Stimulated activated naive CD4-positive, alpha-beta T cell treated with Interleukin-2 at 50 U/mL for 16 hours (primary cell): Measurements from ENCODE around the gene CCR5AS.

Experiments used
- DNase-seq: peaks from one replicate; lab custom pipeline; 2025; lab: John Stamatoyannopoulos, UW

Gene CCR5AS

GRCh38 chr3:46378426-46378942 is 28.4 kb downstream of the CCR5AS start:
- DNase-seq, result peak; percentile 57

DNA sequence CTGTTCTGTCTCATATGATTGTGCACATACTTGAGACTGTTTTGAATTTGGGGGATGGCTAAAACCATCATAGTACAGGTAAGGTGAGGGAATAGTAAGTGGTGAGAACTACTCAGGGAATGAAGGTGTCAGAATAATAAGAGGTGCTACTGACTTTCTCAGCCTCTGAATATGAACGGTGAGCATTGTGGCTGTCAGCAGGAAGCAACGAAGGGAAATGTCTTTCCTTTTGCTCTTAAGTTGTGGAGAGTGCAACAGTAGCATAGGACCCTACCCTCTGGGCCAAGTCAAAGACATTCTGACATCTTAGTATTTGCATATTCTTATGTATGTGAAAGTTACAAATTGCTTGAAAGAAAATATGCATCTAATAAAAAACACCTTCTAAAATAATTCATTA is 31.1 kb downstream of the CCR5AS start:
- DNase-seq, result no peak

- no peak for DNase-seq
Observed at GRCh38 chr3:46375218-46375617, 31.6 kb downstream of the CCR5AS start.

DNA sequence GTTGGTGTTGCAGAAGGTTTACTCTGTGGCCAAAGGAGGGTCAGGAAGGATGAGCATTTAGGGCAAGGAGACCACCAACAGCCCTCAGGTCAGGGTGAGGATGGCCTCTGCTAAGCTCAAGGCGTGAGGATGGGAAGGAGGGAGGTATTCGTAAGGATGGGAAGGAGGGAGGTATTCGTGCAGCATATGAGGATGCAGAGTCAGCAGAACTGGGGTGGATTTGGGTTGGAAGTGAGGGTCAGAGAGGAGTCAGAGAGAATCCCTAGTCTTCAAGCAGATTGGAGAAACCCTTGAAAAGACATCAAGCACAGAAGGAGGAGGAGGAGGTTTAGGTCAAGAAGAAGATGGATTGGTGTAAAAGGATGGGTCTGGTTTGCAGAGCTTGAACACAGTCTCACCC is 32.1 kb downstream of the CCR5AS start:
- no peak for DNase-seq

- DNase-seq, result peak; percentile 14
Observed at GRCh38 chr3:46372492-46373359, 34.1 kb downstream of the CCR5AS start.

- no peak for DNase-seq
Observed at GRCh38 chr3:46371519-46372340, 35.1 kb downstream of the CCR5AS start.

DNA sequence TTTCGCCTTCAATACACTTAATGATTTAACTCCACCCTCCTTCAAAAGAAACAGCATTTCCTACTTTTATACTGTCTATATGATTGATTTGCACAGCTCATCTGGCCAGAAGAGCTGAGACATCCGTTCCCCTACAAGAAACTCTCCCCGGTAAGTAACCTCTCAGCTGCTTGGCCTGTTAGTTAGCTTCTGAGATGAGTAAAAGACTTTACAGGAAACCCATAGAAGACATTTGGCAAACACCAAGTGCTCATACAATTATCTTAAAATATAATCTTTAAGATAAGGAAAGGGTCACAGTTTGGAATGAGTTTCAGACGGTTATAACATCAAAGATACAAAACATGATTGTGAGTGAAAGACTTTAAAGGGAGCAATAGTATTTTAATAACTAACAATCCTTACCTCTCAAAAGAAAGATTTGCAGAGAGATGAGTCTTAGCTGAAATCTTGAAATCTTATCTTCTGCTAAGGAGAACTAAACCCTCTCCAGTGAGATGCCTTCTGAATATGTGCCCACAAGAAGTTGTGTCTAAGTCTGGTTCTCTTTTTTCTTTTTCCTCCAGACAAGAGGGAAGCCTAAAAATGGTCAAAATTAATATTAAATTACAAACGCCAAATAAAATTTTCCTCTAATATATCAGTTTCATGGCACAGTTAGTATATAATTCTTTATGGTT is 35.9 kb downstream of the CCR5AS start, which contains the start of gene CCR5:
Gene CCR5, plus strand, starts transcription at position 108 of the 680 bp plus-strand sequence. CDS start 1,957 bp downstream, outside the sequence.
- peak; percentile 24 for DNase-seq

DNA sequence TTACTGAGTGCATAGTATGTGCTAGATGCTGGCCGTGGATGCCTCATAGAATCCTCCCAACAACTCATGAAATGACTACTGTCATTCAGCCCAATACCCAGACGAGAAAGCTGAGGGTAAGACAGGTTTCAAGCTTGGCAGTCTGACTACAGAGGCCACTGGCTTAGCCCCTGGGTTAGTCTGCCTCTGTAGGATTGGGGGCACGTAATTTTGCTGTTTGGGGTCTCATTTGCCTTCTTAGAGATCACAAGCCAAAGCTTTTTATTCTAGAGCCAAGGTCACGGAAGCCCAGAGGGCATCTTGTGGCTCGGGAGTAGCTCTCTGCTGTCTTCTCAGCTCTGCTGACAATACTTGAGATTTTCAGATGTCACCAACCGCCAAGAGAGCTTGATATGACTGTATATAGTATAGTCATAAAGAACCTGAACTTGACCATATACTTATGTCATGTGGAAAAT is 37.2 kb downstream of the CCR5AS start:
- peak; percentile 54 for DNase-seq

DNA sequence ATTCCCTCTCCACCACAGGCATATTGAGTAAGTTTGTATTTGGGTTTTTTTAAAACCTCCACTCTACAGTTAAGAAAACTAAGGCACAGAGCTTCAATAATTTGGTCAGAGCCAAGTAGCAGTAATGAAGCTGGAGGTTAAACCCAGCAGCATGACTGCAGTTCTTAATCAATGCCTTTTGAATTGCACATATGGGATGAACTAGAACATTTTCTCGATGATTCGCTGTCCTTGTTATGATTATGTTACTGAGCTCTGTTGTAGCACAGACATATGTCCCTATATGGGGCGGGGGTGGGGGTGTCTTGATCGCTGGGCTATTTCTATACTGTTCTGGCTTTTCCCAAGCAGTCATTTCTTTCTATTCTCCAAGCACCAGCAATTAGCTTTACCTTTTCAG is 37.7 kb downstream of the CCR5AS start:
- no peak for DNase-seq

- DNase-seq, result peak; percentile 63
Observed at GRCh38 chr3:46368569-46368968, 38.3 kb downstream of the CCR5AS start.

GRCh38 chr3:46367811-46368210 is 39.1 kb downstream of the CCR5AS start:
- no peak for DNase-seq

GRCh38 chr3:46365737-46366524 is 40.9 kb downstream of the CCR5AS start:
- no peak for DNase-seq

DNA sequence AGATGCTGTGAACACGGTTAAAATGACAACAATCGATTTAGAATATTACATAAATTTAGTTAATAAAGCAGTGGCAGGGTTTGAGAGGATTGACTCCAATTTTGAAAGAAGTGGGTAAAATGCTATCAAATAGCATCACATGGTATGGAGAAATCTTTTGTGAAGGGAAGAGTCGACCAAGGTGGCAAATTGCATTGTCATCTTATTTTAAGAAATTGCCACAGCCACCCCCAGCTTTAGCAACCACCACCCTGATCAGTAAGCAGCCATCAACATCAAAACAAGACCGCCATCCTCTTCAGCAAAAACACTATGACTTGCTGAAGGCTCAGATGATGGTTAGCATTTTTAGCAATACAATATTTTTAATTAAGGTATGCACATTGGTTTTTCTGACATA is 41.8 kb downstream of the CCR5AS start:
- no peak for DNase-seq

- DNase-seq, result no peak
Observed at GRCh38 chr3:46361408-46362283, 45.2 kb downstream of the CCR5AS start.

GRCh38 chr3:46360907-46361306 is 46.0 kb downstream of the CCR5AS start:
- peak; percentile 21 for DNase-seq

DNA sequence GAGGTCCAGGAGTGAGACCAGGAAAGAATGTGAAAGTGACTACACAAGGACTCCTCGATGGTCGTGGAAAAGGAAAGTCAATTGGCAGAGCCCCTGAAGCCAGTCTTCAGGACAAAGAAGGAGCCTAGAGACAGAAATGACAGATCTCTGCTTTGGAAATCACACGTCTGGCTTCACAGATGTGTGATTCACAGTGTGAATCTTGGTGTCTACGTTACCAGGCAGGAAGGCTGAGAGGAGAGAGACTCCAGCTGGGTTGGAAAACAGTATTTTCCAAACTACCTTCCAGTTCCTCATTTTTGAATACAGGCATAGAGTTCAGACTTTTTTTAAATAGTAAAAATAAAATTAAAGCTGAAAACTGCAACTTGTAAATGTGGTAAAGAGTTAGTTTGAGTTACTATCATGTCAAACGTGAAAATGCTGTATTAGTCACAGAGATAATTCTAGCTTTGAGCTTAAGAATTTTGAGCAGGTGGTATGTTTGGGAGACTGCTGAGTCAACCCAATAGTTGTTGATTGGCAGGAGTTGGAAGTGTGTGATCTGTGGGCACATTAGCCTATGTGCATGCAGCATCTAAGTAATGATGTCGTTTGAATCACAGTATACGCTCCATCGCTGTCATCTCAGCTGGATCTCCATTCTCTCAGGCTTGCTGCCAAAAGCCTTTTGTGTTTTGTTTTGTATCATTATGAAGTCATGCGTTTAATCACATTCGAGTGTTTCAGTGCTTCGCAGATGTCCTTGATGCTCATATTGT is 47.0 kb downstream of the CCR5AS start:
- DNase-seq, result peak; percentile 13

GRCh38 chr3:46358466-46358865 is 48.4 kb downstream of the CCR5AS start:
- DNase-seq, result no peak

- no peak for DNase-seq
Observed at GRCh38 chr3:46356909-46357308, 50.0 kb downstream of the CCR5AS start.

DNA sequence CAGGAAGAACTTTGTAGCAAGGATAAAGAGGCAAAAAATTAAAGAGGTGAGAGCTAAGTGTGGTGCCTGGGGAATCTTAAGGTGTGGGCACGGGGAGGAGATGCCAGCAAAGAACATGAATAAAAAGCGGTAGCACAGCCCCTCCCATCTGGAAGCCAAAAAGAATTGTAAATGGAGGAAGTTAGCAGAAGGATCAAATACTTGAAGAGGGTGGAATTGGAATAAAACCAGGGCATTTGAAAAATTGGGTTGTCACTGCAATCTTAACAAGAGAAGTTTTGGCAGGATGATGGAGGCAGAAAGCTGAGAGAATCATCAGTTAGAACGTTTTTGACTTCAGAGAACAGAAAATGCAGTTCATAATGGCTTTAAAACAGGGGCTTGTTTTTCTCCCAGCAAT is 50.6 kb downstream of the CCR5AS start:
- no peak for DNase-seq
